ENCODE data around the gene CITED4.

CITED4 gene

DNA sequence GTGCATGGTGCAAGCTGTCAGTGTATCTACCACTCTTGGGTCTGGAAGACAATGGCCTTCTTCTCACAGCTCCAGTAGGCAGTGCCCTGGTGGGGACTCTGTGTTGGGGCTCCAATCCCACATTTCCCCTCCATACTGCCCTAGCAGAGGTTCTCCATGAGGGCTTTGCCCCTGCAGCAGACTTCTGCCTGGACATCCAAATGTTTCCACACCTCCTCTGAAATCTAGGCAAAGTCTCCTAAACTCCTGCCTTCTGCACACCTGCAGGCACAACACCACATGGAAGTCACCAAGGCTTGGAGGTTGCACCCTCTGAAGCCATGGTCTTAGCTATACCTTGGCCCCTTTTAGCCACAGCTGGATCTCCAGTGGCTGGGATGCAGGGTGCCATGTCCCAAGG, 31.8 kb upstream of the CITED4 start:
- H3K4ac ChIP-seq (ENCODE audit: low read depth, low read length), result no peak overlapping the region
- no peaks in the 10 kb centered on the region for H3K36me3 ChIP-seq (ENCODE audit: control insufficient read depth in 1 of 2, insufficient read depth in 2 of 2, low read length in 2 of 2)
- H3K27me3 ChIP-seq (ENCODE audit: insufficient read depth, low read length), result no peaks in the 10 kb centered on the region
- H3K79me1 ChIP-seq (ENCODE audit: low read length), result peaks cover 8% of the 10 kb centered on the region
- H4K91ac ChIP-seq (ENCODE audit: low read depth, low read length), result no peak overlapping the region
- no peak overlapping the region for H3K23ac ChIP-seq (ENCODE audit: low read length)
- peaks cover 2% of the 10 kb centered on the region for H3K79me2 ChIP-seq (ENCODE audit: control insufficient read depth, insufficient read depth, low read length, poor library complexity)
- H3K4me1 ChIP-seq (ENCODE audit: control insufficient read depth in 1 of 2, insufficient read depth in 2 of 2, low read length in 2 of 2), result peaks cover 8 to 9% of the 10 kb centered on the region in 2 experiments
- H4K8ac ChIP-seq (ENCODE audit: low read depth, low read length), result no peak overlapping the region
- H2BK120ac ChIP-seq (ENCODE audit: insufficient read depth, low read length, poor library complexity), result no peak overlapping the region
- no peak overlapping the region for H3K18ac ChIP-seq (ENCODE audit: low read length)
- H3K4me2 ChIP-seq (ENCODE audit: low read length), result no peak overlapping the region
- H3K9ac ChIP-seq (ENCODE audit: low read length), result no peak overlapping the region
- no peak overlapping the region for H3K14ac ChIP-seq (ENCODE audit: low read length)
- DNase-seq, result no peak
- H2AFZ ChIP-seq (ENCODE audit: insufficient read depth, low read length, poor library complexity), result no peak overlapping the region
- no peak overlapping the region for H3K4me3 ChIP-seq (ENCODE audit: low read depth, low read length)
- H3K27ac ChIP-seq (ENCODE audit: low read depth, low read length), result no peak overlapping the region
- H2AK5ac ChIP-seq (ENCODE audit: low read length), result no peak overlapping the region
- H2BK12ac ChIP-seq (ENCODE audit: low read length), result no peak overlapping the region
- no peak overlapping the region for H4K12ac ChIP-seq (ENCODE audit: low read depth, low read length)
- H2BK5ac ChIP-seq (ENCODE audit: low read depth, low read length, poor library complexity), result no peak overlapping the region
- H3K9me3 ChIP-seq (ENCODE audit: insufficient read depth, low read depth, low read length), result peaks cover 10% of the 10 kb centered on the region

DNA sequence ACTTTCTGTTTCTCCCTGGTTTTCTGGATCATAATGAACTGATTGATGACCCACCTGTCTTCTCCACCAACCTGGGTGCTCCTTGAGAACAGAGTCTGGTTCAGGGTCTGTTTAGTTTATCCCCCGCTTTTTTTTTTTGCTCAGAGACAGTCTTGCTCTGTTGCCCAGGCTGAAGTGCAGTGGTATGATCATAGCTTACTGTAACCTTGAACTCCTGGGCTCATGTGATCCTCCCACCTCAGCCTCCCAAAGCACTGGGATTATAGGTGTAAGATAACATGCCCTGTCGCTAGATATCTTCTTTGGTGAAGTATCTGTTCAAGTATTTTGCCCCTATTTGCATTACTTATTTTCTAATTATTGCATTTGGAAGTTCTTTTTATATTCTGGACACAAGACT, 30.2 kb upstream of the CITED4 start:
- no peak for DNase-seq
- Histone ChIP-seq H3K4me3 (ENCODE audit: low read depth, low read length) (no peak overlapping the region), H2BK120ac (ENCODE audit: insufficient read depth, low read length, poor library complexity) (no peak overlapping the region), H4K8ac (ENCODE audit: low read depth, low read length) (no peak overlapping the region), H3K9me3 (ENCODE audit: insufficient read depth, low read depth, low read length) (peaks cover 10% of the 10 kb centered on the region), H3K14ac (ENCODE audit: low read length) (no peak overlapping the region), H3K79me1 (ENCODE audit: low read length) (no peaks in the 10 kb centered on the region), H2AK5ac (ENCODE audit: low read length) (no peak overlapping the region), H3K18ac (ENCODE audit: low read length) (no peak overlapping the region), H4K91ac (ENCODE audit: low read depth, low read length) (no peak overlapping the region), H3K27ac (ENCODE audit: low read depth, low read length) (no peak overlapping the region), H3K4me2 (ENCODE audit: low read length) (no peak overlapping the region), H3K9ac (ENCODE audit: low read length) (no peak overlapping the region), H3K79me2 (ENCODE audit: control insufficient read depth, insufficient read depth, low read length, poor library complexity) (no peaks in the 10 kb centered on the region), H3K36me3 (ENCODE audit: control insufficient read depth in 1 of 2, insufficient read depth in 2 of 2, low read length in 2 of 2) (no peaks in the 10 kb centered on the region), H2BK5ac (ENCODE audit: low read depth, low read length, poor library complexity) (no peak overlapping the region), H3K23ac (ENCODE audit: low read length) (no peak overlapping the region), H3K4me1 (ENCODE audit: control insufficient read depth in 1 of 2, insufficient read depth in 2 of 2, low read length in 2 of 2) (no peaks in the 10 kb centered on the region), H2AFZ (ENCODE audit: insufficient read depth, low read length, poor library complexity) (no peak overlapping the region), H3K4ac (ENCODE audit: low read depth, low read length) (no peak overlapping the region), H4K12ac (ENCODE audit: low read depth, low read length) (no peak overlapping the region), H3K27me3 (ENCODE audit: insufficient read depth, low read length) (no peaks in the 10 kb centered on the region), H2BK12ac (ENCODE audit: low read length) (no peak overlapping the region)
- no CpG with 5 or more reads among the region's 2 CpGs for WGBS (ENCODE audit: extremely low coverage, insufficient coverage, insufficient read length)

DNA sequence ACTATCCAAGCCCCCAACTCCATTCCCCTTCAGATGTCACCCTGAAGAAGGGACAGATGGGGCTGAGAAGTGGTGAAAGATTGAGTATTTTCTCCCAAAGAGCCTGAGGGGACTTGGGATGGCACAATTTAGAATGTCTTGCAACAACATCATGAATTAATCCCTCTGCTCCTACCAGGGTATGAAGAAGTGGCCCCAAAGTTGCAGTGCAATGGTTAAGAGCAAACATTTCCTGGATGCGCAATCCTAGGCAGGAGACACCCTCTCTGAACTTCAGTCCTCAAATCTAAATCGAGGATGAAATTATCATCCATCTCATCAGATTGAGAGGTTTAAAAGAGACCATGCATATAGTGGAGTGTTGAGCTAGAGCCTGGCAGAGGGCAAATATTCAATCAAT, 28.6 kb upstream of the CITED4 start:
- Histone ChIP-seq H3K4me3 (ENCODE audit: low read depth, low read length) (no peak overlapping the region), H4K91ac (ENCODE audit: low read depth, low read length) (no peak overlapping the region), H4K12ac (ENCODE audit: low read depth, low read length) (no peak overlapping the region), H3K36me3 (ENCODE audit: control insufficient read depth in 1 of 2, insufficient read depth in 2 of 2, low read length in 2 of 2) (no peaks in the 10 kb centered on the region), H3K27me3 (ENCODE audit: insufficient read depth, low read length) (no peaks in the 10 kb centered on the region), H3K4ac (ENCODE audit: low read depth, low read length) (no peak overlapping the region), H3K9ac (ENCODE audit: low read length) (no peak overlapping the region), H4K8ac (ENCODE audit: low read depth, low read length) (no peak overlapping the region), H3K79me1 (ENCODE audit: low read length) (no peaks in the 10 kb centered on the region), H3K79me2 (ENCODE audit: control insufficient read depth, insufficient read depth, low read length, poor library complexity) (no peaks in the 10 kb centered on the region), H3K4me1 (ENCODE audit: control insufficient read depth in 1 of 2, insufficient read depth in 2 of 2, low read length in 2 of 2) (peaks cover 0 to 5% of the 10 kb centered on the region in 2 experiments), H2BK120ac (ENCODE audit: insufficient read depth, low read length, poor library complexity) (no peak overlapping the region), H3K4me2 (ENCODE audit: low read length) (no peak overlapping the region), H2BK12ac (ENCODE audit: low read length) (no peak overlapping the region), H2BK5ac (ENCODE audit: low read depth, low read length, poor library complexity) (no peak overlapping the region), H2AK5ac (ENCODE audit: low read length) (no peak overlapping the region), H3K23ac (ENCODE audit: low read length) (no peak overlapping the region), H3K18ac (ENCODE audit: low read length) (no peak overlapping the region), H3K9me3 (ENCODE audit: insufficient read depth, low read depth, low read length) (peaks cover 10% of the 10 kb centered on the region), H2AFZ (ENCODE audit: insufficient read depth, low read length, poor library complexity) (no peak overlapping the region), H3K14ac (ENCODE audit: low read length) (no peak overlapping the region), H3K27ac (ENCODE audit: low read depth, low read length) (no peak overlapping the region)
- DNase-seq, result no peak
- WGBS (ENCODE audit: extremely low coverage, insufficient coverage, insufficient read length), result no CpG with 5 or more reads among the region's 2 CpGs

DNA sequence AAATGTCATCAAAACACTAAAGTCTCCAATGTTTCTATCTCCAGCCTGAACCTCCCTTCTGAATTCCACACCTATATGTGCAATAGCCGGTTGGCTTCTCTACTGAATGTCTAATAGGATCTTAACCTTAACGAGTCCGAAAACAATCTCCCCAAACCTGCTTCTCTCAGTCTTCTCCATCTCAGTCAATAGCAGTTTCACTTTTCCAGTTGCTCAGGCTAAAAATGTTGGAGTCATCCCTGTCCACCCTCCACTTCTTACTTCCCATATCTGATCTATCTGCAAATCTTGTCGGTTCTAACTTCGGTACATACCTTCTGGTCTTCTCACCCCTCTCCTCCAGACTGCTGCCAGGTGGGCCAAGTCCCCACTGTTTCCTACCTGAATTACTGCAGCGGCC, 25.5 kb upstream of the CITED4 start:
- DNase-seq, result peak in 1 of 2 donors; percentile 71
- Histone ChIP-seq H3K79me2 (ENCODE audit: control insufficient read depth, insufficient read depth, low read length, poor library complexity) (no peaks in the 10 kb centered on the region), H3K18ac (ENCODE audit: low read length) (no peak overlapping the region)

More for the DNA sequence above, 25.5 kb upstream of the CITED4 start:
- H2BK120ac ChIP-seq (ENCODE audit: insufficient read depth, low read length, poor library complexity), result no peak overlapping the region
- no peak overlapping the region for H2AK5ac ChIP-seq (ENCODE audit: low read length)
- no peak overlapping the region for H3K4me2 ChIP-seq (ENCODE audit: low read length)
- H3K14ac ChIP-seq (ENCODE audit: low read length), result no peak overlapping the region
- no peak overlapping the region for H3K27ac ChIP-seq (ENCODE audit: low read depth, low read length)
- no peak overlapping the region for H3K4me3 ChIP-seq (ENCODE audit: low read depth, low read length)
- H2BK12ac ChIP-seq (ENCODE audit: low read length), result no peak overlapping the region
- no peak overlapping the region for H4K12ac ChIP-seq (ENCODE audit: low read depth, low read length)
- H4K8ac ChIP-seq (ENCODE audit: low read depth, low read length), result no peak overlapping the region
- peaks cover 3 to 7% of the 10 kb centered on the region in 2 experiments for H3K4me1 ChIP-seq (ENCODE audit: control insufficient read depth in 1 of 2, insufficient read depth in 2 of 2, low read length in 2 of 2)
- WGBS (ENCODE audit: extremely low coverage, insufficient coverage, insufficient read length), result no CpG with 5 or more reads among the region's 6 CpGs
- H3K36me3 ChIP-seq (ENCODE audit: control insufficient read depth in 1 of 2, insufficient read depth in 2 of 2, low read length in 2 of 2), result no peaks in the 10 kb centered on the region
- no peak overlapping the region for H3K9ac ChIP-seq (ENCODE audit: low read length)
- no peak overlapping the region for H4K91ac ChIP-seq (ENCODE audit: low read depth, low read length)
- H3K4ac ChIP-seq (ENCODE audit: low read depth, low read length), result no peak overlapping the region
- H2BK5ac ChIP-seq (ENCODE audit: low read depth, low read length, poor library complexity), result no peak overlapping the region
- H3K23ac ChIP-seq (ENCODE audit: low read length), result no peak overlapping the region
- no peaks in the 10 kb centered on the region for H3K27me3 ChIP-seq (ENCODE audit: insufficient read depth, low read length)
- no peak overlapping the region for H2AFZ ChIP-seq (ENCODE audit: insufficient read depth, low read length, poor library complexity)
- no peaks in the 10 kb centered on the region for H3K79me1 ChIP-seq (ENCODE audit: low read length)
- H3K9me3 ChIP-seq (ENCODE audit: insufficient read depth, low read depth, low read length), result peaks cover 4% of the 10 kb centered on the region
